NAMALWA (cell line): ENCODE data around the gene GLIPR2.
"Not testable (repeated sequence)": the region's sequence is repeated elsewhere in the genome, so short reads cannot be mapped to it uniquely, and the experiment has no call there.

Source experiments
- DNase-seq: peaks from one replicate; pipeline ENCODE4 v3.0.0-alpha.2; 2015; ENCODE audit warnings: low spot score

Gene GLIPR2

GRCh38 chr9:36123515-36123914 lies 13.0 kb upstream of the GLIPR2 start:
- no peak for DNase-seq

- no peak for DNase-seq
Measured at GRCh38 chr9:36125062-36125855, 11.3 kb upstream of the GLIPR2 start.

GRCh38 chr9:36126016-36126730 lies 10.4 kb upstream of the GLIPR2 start:
- no peak for DNase-seq

GRCh38 chr9:36127652-36128244 lies 8.8 kb upstream of the GLIPR2 start:
- DNase-seq = no peak

GRCh38 chr9:36128349-36128748 lies 8.2 kb upstream of the GLIPR2 start:
- no peak for DNase-seq

- DNase-seq = no peak
Measured at GRCh38 chr9:36129139-36129538, 7.4 kb upstream of the GLIPR2 start.

GRCh38 chr9:36131666-36132065 lies 4.9 kb upstream of the GLIPR2 start:
- not testable (repeated sequence) for DNase-seq

GRCh38 chr9:36132086-36132485 lies 4.4 kb upstream of the GLIPR2 start:
- DNase-seq = no peak

- no peak for DNase-seq
Measured at GRCh38 chr9:36134761-36135505, 1.6 kb upstream of the GLIPR2 start.

GRCh38 chr9:36135741-36136271 lies 727 bp upstream of the GLIPR2 start:
- no peak for DNase-seq

GRCh38 chr9:36136894-36137391 lies 410 bp downstream of the GLIPR2 start:
- DNase-seq = no peak

- no peak for DNase-seq
Measured at GRCh38 chr9:36137392-36138004, 965 bp downstream of the GLIPR2 start.

- DNase-seq = no peak
Measured at GRCh38 chr9:36138496-36138895, 2.0 kb downstream of the GLIPR2 start.

GRCh38 chr9:36138901-36139300 lies 2.4 kb downstream of the GLIPR2 start:
- no peak for DNase-seq

- no peak for DNase-seq
Measured at GRCh38 chr9:36140086-36141084, 3.9 kb downstream of the GLIPR2 start.

GRCh38 chr9:36141288-36141687 lies 4.8 kb downstream of the GLIPR2 start:
- DNase-seq = no peak

- no peak for DNase-seq
Measured at GRCh38 chr9:36141761-36142160, 5.2 kb downstream of the GLIPR2 start.

GRCh38 chr9:36142510-36143244 lies 6.1 kb downstream of the GLIPR2 start:
- DNase-seq = no peak

GRCh38 chr9:36143245-36143641 lies 6.7 kb downstream of the GLIPR2 start:
- DNase-seq = no peak
